Peyer's patch (tissue), 4 donors: ENCODE data around the gene SH2D6. TPM values are rescaled to one million over a fixed set of nuclear protein-coding genes. Genes with fewer than 3 reads are reported as not detected.

Experiments
- DNase-seq, 3 donors: peaks; one replicate each; pipeline ENCODE4 v3.0.0-alpha.2; 2017 to 2019
- H3K27ac ChIP-seq, 4 donors: fragments of 200-600 bp; sonication (generic); one replicate each; pipeline ENCODE4 v1.5.1; 2016 to 2019
- H3K27me3 ChIP-seq, 2 donors: fragments of 200-600 bp; sonication (generic); one replicate each; pipeline ENCODE4 v1.5.1; 2019
- H3K36me3 ChIP-seq, 3 donors: fragments of 200-600 bp; sonication (generic); one replicate each; pipeline ENCODE4 v1.5.1; 2016 to 2019
- H3K4me1 ChIP-seq, 4 donors: fragments of 200-600 bp; sonication (generic); one replicate each; pipeline ENCODE4 v1.5.1; 2016 to 2019
- H3K4me3 ChIP-seq, 4 donors: fragments of 200-600 bp; sonication (generic); 1 replicate in 3 of 4; 2 replicates in 1 of 4; pipeline ENCODE4 v1.5.1; 2016 to 2019; ENCODE audit warnings: mild to moderate bottlenecking in 1 of 4
- H3K9me3 ChIP-seq, 4 donors: fragments of 200-600 bp; sonication (generic); one replicate each; pipeline ENCODE4 v1.5.1; 2016 to 2019; ENCODE audit warnings: mild to moderate bottlenecking in 1 of 4
- POLR2A ChIP-seq, 2 donors: fragments of 450-650 bp; IDR thresholded peaks; one replicate each; pipeline ENCODE4 v1.5.1; 2017; ENCODE audit warnings: antibody characterized with exemption in 2 of 2, mild to moderate bottlenecking in 2 of 2, moderate library complexity in 2 of 2
- total RNA-seq, 4 donors: library from RNA; depleted of rRNA; stranded (reverse); fragments of >200 nt; gene quantifications; one replicate each; pipeline ENCODE4 v1.1.0, GENCODE V29; 2016
- TF ChIP-seq, protein P1 (sequence below), 6 experiments: fragments of 450-650 bp in 4 of 6; fragments of 200-600 bp in 2 of 6; sonication (generic) in 1 of 6; IDR thresholded peaks; one replicate each; pipeline ENCODE4 v1.5.1; 2017 to 2019; ENCODE audit warnings: antibody characterized with exemption in 6 of 6, mild to moderate bottlenecking in 3 of 6, moderate library complexity in 1 of 6

Gene SH2D6
- total RNA-seq, 4 donors from 2014 or later: 12.4 to 38.0 (median 15.2) TPM

DNA sequence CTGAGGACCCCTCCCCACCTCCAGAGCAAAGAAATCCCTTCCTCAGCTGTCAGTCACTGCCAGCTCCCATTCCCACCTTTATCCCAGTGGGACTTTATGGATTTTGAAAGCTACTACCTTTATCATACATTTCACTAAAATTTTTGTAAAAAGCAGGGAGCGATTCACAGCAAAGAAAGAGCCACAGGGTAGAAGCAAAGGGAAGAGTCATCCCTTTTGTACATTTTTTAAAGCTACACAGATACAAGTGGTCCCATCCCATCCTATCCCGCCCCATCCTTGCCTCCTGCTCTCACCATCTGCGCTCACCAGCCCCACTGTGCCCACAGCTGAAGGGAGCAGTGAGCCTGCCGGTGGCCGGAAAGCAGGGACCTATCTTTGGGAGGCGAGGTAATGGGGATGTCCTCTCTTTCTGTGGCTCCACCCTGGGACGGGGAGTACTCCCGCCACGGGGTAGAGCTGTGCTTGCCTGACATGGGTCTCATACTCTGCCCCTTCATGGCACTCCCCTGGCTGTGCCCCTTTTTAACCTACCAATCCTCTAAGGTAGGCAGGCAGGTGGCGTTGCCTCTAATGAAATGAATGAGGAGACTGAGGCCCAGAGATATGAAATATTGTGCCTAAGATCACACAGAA is 13.2 kb downstream of the SH2D6 start:
- H3K27ac ChIP-seq: no peak overlapping the region
- no peak for DNase-seq
- H3K4me3 ChIP-seq: no peak overlapping the region
- H3K4me1 ChIP-seq: peaks cover 0 to 20% (median 2%) of the 10 kb centered on the region in 4 donors
- H3K27me3 ChIP-seq: no peaks in the 10 kb centered on the region
- H3K9me3 ChIP-seq: no peaks in the 10 kb centered on the region
- H3K36me3 ChIP-seq: no peaks in the 10 kb centered on the region
- TF ChIP-seq POLR2A (IDR thresholded peaks at IDR 0.05): no peak
- TF ChIP-seq, protein P1, sequence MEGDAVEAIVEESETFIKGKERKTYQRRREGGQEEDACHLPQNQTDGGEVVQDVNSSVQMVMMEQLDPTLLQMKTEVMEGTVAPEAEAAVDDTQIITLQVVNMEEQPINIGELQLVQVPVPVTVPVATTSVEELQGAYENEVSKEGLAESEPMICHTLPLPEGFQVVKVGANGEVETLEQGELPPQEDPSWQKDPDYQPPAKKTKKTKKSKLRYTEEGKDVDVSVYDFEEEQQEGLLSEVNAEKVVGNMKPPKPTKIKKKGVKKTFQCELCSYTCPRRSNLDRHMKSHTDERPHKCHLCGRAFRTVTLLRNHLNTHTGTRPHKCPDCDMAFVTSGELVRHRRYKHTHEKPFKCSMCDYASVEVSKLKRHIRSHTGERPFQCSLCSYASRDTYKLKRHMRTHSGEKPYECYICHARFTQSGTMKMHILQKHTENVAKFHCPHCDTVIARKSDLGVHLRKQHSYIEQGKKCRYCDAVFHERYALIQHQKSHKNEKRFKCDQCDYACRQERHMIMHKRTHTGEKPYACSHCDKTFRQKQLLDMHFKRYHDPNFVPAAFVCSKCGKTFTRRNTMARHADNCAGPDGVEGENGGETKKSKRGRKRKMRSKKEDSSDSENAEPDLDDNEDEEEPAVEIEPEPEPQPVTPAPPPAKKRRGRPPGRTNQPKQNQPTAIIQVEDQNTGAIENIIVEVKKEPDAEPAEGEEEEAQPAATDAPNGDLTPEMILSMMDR (IDR thresholded peaks at IDR 0.05): no peak

DNA sequence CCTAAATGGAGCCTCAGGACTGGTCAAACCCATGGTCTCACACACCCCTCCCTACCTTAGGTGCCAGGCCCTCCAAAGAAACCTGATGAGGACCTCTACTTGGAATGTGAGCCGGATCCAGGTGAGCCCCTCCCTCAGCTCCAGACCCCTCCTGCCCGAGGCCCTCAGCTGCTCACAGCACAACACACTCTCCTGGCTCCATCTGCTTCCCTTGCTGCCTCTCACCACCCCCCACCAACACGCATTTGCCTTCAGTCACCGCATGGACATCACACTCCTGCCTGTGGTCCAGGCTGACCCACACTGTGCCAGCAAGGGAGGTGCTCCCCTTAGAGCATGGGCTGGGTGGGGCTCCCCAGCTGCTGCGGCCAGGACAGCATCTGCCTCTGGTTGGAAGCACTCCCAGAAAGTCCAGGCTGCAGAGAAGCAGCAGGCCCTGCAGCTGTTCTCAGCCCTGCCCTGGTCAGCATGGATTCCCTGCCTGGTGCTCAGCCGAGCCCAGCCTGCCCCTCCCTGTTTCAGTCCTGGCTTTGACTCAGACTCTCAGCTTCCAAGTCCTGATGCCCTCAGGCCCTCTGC is 15.1 kb downstream of the SH2D6 start:
- Histone ChIP-seq H3K36me3 (no peaks in the 10 kb centered on the region), H3K27me3 (no peaks in the 10 kb centered on the region), H3K4me3 (no peak overlapping the region), H3K9me3 (no peaks in the 10 kb centered on the region), H3K4me1 (peaks cover 7 to 39% (median 16%) of the 10 kb centered on the region in 4 donors), H3K27ac (peak overlapping the region in 3 of 4 donors; percentile 58 to 75 (median 65))
- TF ChIP-seq, protein P1 (IDR thresholded peaks at IDR 0.05): no peak
- TF ChIP-seq POLR2A (IDR thresholded peaks at IDR 0.05): no peak
- DNase-seq: peak in 2 of 3 donors; percentile 82 to 83

GRCh38 chr2:85434696-85435095 is 16.2 kb downstream of the SH2D6 start:
- no peaks in the 10 kb centered on the region for H3K9me3 ChIP-seq
- H3K27me3 ChIP-seq: no peaks in the 10 kb centered on the region
- DNase-seq: no peak
- peaks cover 10 to 41% (median 18%) of the 10 kb centered on the region in 4 donors for H3K4me1 ChIP-seq
- TF ChIP-seq, protein P1 (IDR thresholded peaks at IDR 0.05): no peak
- no peak for TF ChIP-seq POLR2A (IDR thresholded peaks at IDR 0.05)
- H3K4me3 ChIP-seq: no peak overlapping the region
- no peaks in the 10 kb centered on the region for H3K36me3 ChIP-seq
- H3K27ac ChIP-seq: peak overlapping the region in 3 of 4 donors; percentile 35 to 65 (median 58)

DNA sequence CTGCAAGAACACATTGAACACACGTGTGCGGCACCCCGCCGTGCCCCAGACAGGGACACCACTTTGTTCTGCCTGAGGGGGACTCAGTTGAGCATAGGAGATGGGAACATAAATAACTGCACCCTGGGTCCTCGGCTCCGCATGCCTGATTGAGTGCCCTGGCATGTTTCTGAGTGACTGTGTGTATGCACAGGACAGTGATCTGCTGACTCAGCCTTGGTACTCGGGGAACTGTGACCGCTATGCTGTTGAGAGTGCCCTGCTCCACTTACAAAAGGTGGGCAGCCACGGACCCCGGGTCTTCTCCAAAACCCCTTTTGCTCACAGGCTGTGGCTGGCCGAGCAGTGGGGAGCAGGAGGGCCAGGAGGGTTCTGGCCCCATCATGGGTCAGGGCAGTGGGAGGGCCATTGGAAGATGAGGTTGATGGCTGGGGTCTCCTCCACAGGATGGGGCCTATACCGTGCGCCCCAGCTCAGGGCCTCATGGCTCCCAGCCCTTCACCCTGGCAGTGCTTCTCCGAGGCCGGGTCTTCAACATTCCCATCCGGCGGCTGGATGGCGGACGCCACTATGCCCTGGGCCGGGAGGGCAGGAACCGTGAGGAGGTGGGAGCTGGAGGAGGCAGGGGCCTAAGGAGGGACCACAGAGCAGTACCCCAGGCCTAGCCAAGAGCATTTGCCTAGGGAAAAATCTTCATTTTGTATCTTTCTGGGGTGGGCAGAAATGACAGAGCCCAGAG is 16.9 kb downstream of the SH2D6 start:
- TF ChIP-seq, protein P1 (IDR thresholded peaks at IDR 0.05): no peak
- no peak for TF ChIP-seq POLR2A (IDR thresholded peaks at IDR 0.05)
- no peaks in the 10 kb centered on the region for H3K9me3 ChIP-seq
- H3K4me1 ChIP-seq: peaks cover 10 to 41% (median 18%) of the 10 kb centered on the region in 4 donors
- H3K27me3 ChIP-seq: no peaks in the 10 kb centered on the region
- DNase-seq: no peak
- H3K4me3 ChIP-seq: no peak overlapping the region
- peak overlapping the region in 3 of 4 donors; percentile 13 to 96 (median 35) for H3K27ac ChIP-seq
- no peaks in the 10 kb centered on the region for H3K36me3 ChIP-seq

- DNase-seq: no peak
- no peak for TF ChIP-seq POLR2A (IDR thresholded peaks at IDR 0.05)
- TF ChIP-seq, protein P1 (IDR thresholded peaks at IDR 0.05): no peak
- H3K9me3 ChIP-seq: no peaks in the 10 kb centered on the region
- H3K27me3 ChIP-seq: no peaks in the 10 kb centered on the region
- H3K4me3 ChIP-seq: no peak overlapping the region
- H3K4me1 ChIP-seq: peaks cover 10 to 41% (median 18%) of the 10 kb centered on the region in 4 donors
- H3K36me3 ChIP-seq: no peaks in the 10 kb centered on the region
- peak overlapping the region; percentile 86 to 96 (median 94) for H3K27ac ChIP-seq
These were observed 17.7 kb downstream of the SH2D6 start for GRCh38 chr2:85435981-85436835.
